Measurements from ENCODE around the gene SHMT1.
"Not testable (repeated sequence)": the region's sequence is repeated elsewhere in the genome, so short reads cannot be mapped to it uniquely, and the experiment has no call there.

DNA sequence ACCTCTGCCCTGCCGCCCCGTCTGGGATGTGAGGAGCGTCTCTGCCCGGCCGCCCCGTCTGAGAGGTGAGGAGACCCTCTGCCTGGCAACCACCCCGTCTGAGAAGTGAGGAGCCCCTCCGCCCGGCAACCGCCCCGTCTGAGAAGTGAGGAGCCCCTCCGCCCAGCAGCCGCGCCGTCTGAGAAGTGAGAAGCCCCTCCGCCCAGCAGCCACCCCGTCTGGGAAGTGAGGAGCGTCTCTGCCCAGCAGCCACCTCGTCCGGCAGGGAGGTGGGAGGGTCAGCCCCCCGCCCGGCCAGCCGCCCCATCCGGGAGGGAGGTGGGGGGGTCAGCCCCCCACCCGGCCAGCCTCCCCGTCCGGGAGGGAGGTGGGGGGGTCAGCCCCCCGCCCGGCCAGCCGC is 65.3 kb downstream of the SHMT1 start:
- TF ChIP-seq CTCF, POLR2A (IDR thresholded peaks at IDR 0.05): not testable (repeated sequence)

Data from body of pancreas (tissue), 4 donors.